ENCODE results near the gene CD276.
A peak's percentile ranks its signal among the peaks of the same experiment; 100 is the strongest.
"Not testable (repeated sequence)": the region's sequence is repeated elsewhere in the genome, so short reads cannot be mapped to it uniquely, and the experiment has no call there.

CD276 gene

DNA sequence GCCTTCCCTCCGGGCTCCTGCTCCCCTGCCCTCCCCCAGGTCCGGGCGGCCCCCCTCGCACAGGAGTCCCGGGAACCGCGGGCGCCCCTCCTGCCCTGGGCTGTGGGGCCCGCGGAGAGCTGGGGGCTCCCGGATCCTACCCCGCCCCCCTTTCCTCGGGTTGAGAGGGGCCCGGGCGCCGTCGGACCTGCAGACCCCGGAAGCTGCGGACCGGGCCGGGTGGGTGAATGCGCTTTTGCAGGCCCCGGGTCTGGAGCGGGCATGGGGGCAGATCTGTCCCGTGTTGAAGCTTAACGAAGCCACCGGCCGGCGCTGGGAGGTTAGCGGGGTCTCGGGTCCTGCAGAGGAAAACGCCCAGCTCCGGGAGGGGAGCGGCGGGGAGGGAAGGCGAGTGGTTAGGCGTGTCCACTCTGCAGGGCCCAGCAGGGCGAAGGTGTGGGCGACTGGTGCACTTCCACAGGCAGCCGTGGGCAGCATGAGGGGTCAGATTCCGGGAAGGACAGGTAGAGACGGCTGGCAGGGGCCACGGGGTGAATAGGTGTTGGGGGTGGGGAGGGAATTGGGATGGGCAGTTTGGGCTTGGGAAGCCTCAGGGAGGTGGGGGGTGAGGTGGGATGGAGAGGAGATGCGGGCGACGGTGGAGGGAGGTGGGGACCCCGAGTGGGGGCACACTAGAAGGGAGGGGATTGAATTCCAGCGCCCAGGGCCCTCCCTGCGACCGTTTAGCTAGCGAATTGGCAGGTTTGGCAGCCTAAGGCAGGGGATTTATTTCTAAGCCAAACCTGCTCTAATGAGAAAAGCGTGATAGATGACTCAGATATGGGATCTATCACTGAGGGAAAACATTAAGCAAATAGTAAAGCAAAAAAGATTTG lies 635 bp downstream of the CD276 start:
- no peak for DNase-seq (ENCODE audit: low spot score)

DNA sequence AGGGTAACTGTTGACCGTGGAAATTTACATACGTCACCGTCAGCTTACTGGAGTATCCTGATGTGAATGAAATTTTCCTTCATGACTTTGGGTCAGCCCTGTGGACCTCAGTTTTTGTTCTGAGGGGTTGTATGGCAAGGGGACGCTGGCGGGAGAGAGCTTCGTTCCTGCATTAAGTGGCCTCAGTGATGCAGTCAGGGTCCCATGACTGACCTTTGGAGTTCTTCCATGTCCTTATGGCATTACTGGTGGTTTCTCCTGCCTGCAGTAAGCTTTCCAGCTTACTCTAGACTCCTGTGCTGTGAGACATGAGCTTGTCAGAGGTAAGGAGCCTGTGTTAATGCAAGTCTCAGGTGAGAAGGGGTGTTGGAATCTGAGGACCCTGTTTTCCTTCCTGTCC lies 1.8 kb downstream of the CD276 start:
- no peak for DNase-seq (ENCODE audit: low spot score)

DNA sequence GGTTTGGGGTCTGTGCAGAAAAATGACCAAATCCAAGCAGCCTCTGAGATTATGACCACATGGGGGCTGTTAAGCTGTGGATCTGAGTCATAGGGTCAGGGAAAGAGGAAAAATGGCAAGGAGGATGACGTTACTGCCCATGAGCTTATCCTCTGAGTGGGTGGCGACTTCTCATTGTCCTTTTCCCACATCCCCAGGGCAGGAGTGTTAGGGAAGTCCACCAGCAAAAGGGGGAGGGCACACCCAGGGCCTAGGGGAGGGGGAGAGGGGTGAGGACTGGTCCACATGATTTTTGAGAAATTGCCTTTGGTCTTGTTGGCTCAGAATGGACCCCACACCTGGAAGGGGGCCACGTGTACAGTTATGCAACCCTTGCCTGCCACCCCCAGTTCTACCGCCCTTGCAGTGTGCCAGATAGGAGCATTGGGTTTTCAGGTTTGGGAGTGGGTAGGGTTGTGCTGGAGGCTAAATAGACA lies 2.6 kb downstream of the CD276 start:
- DNase-seq (ENCODE audit: low spot score) = no peak

DNA sequence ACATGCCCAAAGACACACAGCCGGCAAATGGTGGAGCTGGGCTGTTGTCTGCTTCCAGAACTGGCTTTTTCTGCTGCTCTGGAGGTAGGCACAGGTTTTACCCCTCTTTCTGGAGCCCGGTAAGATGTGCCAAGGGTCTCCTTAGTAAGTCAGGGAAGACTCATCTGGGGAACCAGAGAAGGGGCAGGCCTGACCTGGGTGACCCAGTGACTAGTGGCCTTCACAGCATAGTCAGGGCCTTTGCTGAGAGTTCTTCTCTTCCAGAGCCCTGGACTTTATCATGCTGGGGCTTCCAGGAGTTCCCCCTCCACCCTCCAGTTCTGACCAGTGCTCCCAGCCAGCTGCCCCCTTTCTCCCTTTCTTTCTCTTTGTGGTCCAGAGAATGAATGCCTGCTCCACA lies 3.2 kb downstream of the CD276 start:
- DNase-seq (ENCODE audit: low spot score) = no peak

DNA sequence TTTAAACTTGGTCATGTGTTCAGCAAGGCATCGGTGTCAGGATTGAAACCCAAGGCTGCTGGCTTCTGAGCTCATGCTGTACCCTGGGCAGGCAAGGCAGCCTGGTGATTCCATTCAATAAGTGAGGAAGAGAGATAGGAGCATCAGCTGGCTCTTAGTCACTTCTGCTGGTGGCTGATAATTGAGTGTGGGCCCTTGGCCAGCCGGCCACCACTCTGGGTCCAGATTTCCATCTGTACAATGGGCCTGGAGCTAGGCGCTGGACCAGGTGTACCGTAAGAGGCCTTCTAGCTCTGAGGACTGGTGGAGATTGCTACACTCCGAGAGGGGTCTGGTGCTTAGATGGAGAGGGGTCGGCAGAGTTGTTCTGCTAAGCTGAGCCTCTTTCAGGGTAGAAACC lies 4.3 kb downstream of the CD276 start:
- no peak for DNase-seq (ENCODE audit: low spot score)

DNA sequence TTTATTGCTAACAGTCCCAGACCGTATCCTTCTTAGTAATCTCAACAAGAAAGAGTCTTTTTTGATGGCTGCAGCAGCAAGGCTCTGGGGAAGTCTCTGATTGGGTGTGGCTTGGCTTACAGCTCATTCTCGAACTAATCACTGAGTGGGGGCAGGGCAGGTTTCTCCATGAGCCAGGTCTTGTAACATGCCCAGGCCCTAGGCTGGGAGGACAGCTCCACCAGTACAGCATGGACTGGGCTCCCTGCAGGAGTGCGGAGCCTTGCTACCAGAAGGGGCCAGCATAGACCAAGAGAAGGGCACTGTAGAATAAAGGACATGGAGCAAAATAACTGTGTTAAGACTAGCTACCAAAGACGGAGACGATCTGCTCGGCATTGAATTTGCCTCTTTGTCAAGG lies 7.2 kb downstream of the CD276 start:
- no peak for DNase-seq (ENCODE audit: low spot score)

DNA sequence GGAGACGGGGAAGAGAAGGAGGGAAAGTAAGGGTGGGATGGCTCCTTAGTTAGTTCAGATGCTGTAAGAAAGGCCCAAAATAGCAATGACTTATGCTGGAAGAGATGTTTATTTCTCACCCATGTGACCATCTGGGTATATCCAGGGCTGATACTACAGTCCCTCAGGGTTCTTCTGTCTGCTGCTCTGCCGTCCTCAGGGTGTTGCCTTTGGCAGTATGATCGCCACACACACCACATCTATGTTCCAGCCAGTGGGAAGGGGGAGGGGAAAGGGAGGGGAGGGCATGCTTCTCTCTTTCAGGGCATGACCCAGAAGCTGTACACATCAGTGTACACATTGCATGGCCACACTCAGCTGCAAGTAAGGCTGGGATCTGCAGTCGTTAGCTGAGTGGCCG lies 10.2 kb downstream of the CD276 start:
- DNase-seq (ENCODE audit: low spot score) = no peak

DNA sequence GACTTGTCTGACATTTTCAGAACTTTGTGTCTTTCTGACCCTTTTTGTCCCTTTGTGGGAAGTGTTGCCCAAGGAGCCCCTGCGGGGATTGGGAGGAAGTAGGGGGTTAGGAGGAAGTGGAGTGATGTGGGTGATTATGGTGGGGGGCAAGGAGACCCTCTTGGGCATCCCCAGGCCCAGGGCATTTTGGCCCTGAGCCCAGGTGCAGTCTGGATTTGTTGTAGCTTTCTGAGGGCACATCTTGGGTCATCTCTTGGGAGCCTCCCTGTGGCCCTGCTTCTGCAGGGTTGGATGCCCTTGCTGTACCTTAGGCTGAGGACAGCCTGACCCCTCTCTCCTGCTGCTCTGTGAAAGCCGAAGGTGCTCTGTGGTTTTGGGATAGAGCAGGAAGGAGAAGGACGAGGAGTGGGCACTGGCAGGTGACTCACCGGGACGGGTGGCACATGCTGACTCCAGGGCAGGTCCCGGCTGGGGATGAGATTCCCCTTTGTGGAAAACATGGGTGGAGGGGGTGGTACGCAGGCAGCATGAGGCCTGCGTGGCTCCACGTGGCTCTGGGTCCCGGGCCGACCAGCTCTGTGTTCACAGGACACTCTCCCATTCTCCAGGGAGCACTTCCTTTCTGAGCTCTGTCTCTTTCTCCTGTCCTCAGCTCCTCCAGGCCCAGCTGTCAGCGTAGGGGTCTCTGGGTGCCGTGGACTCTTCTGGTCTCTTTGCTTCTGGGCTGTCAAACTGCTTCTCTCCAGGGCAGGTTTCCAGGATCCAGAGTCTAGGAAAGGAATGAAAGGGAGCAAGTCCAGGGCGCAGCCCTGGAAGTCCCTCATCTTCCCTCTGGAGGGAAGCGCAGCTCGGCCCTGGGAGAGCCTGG lies 11.8 kb downstream of the CD276 start:
- DNase-seq (ENCODE audit: low spot score) = no peak

DNA sequence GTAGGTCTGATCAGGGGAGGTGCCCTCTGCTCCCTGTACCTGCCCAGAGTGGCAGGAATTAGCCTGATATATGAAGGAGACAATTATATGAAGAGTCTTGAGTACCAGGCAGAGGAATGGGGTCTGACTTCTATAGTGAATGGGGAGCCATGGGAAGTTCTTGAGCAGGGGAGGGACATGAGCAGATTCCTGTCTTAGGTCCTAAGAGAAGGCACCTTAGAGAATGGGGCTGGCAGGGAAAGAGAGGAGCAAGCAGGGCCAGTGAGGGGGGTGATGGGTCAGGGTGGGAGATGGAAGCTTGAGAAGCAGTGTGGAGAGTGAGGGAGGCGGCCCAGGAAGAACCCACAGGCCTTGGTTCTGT lies 12.4 kb downstream of the CD276 start:
- no peak for DNase-seq (ENCODE audit: low spot score)

DNA sequence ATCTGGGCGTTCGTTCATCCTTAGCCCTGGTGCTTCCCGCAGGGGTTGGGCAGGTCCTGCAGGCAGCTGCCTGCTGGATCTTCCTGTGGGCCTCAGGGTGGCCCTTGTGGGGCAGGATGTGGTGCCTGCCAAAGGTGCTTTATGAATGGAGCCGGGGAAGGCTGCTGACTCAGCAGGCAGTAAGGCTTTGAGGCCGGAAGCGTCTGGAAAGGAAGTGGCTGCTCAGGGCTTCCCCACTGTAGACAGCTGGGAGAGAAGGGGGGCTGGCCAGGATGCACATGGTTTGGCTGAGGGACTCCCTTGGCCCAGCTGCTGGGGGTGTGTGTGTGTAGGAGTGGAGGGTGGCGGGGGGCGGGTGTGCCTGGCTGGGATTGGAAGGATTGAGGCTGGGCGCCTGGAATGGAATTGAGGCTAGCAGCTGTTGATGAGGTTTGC lies 12.9 kb downstream of the CD276 start:
- peak; percentile 57 for DNase-seq (ENCODE audit: low spot score)

DNA sequence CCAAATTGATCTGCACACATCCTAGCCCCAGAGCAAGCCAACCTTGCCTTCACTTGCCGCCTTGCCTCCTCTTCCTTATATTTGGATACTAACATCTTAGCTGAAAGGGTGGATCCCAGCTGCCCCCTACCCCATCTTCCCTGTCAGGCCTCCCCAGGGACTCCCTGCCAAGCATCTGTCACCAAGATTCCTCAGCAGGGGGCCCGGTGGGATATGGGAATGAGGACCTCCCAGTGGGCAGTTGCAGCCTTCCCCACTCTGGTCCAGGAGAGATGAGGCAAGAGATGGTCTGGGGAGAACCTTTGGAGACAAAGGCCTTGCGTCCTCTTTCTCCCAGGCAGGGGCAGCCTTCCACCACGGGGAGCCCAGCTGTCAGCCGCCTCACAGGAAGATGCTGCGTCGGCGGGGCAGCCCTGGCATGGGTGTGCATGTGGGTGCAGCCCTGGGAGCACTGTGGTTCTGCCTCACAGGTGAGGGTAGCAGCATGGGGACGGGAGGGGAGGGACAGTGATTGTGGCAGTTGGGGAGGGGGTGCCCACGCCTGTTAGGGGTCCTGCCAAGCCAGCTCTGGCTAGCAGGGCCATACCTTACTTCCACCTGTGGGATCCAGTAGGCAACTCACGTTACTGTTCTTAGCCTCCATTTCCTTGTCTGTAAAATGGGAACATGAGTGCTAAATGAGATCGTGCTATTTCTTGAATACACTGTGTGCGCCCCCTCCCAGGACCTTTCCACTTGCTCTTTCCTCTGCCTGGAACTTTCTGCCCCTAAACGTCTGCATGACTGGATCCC lies 15.3 kb downstream of the CD276 start:
- DNase-seq (ENCODE audit: low spot score) = no peak

DNA sequence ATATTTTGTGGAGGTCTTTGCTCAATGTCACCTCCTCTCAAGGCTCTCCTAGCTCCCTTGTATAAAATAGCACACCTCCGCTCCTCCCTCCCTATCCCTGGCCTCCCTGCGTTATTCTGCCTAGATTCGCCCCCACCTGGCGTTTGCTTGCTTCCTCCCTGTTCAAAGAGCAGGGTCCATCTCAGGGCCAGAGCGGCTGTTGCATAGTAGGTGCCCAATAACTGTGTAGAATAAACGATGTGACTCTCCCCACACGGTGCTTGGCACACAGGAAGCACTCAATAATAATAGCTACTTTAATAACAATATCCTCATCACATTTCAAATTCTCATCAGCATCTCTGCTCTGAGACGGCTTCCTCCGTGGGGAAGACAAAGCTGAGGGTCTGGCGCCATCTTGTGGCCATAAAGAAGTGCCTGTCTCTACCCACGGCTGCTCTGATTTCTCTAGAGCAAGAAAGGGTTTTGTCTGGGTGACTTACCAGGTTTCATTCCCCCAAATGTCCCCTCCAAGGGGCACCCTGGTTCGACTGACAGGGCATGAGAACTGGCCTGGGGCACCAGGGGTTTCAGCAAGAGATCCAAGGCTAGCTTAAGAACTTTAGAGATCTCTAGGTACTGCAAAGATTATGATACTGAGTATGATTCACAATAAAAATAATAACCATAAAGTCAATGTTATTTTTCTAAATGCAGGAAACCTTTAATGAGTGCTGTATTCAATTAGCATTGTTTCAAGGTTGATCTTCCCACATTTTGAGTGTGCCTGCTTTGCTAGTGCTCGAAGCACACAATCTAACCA lies 16.1 kb downstream of the CD276 start:
- peak; percentile 83 for DNase-seq (ENCODE audit: low spot score)

DNA sequence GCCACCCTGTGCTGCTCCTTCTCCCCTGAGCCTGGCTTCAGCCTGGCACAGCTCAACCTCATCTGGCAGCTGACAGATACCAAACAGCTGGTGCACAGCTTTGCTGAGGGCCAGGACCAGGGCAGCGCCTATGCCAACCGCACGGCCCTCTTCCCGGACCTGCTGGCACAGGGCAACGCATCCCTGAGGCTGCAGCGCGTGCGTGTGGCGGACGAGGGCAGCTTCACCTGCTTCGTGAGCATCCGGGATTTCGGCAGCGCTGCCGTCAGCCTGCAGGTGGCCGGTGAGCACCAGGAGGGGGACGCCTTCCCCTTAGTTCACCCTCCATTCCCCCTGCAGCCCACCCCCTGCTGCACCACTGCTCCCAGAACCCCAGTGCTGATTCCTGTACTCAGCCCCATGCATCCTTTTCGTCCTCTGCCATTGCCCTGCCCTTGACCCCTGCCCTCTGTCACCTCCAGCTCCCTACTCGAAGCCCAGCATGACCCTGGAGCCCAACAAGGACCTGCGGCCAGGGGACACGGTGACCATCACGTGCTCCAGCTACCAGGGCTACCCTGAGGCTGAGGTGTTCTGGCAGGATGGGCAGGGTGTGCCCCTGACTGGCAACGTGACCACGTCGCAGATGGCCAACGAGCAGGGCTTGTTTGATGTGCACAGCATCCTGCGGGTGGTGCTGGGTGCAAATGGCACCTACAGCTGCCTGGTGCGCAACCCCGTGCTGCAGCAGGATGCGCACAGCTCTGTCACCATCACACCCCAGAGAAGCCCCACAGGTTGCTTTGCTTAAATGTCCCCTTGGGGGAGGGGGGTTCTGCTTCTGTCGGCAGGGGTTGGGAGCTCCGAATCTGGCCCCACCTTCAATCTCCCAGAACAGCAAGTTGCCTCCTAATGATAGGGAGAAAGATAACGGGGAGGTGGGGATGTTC lies 18.4 kb downstream of the CD276 start:
- not testable (repeated sequence) for DNase-seq (ENCODE audit: low spot score)

DNA sequence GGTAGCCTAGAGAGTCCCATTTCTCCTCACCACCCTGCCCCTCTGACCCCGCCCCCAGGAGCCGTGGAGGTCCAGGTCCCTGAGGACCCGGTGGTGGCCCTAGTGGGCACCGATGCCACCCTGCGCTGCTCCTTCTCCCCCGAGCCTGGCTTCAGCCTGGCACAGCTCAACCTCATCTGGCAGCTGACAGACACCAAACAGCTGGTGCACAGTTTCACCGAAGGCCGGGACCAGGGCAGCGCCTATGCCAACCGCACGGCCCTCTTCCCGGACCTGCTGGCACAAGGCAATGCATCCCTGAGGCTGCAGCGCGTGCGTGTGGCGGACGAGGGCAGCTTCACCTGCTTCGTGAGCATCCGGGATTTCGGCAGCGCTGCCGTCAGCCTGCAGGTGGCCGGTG lies 19.4 kb downstream of the CD276 start:
- DNase-seq (ENCODE audit: low spot score) = not testable (repeated sequence)

DNA sequence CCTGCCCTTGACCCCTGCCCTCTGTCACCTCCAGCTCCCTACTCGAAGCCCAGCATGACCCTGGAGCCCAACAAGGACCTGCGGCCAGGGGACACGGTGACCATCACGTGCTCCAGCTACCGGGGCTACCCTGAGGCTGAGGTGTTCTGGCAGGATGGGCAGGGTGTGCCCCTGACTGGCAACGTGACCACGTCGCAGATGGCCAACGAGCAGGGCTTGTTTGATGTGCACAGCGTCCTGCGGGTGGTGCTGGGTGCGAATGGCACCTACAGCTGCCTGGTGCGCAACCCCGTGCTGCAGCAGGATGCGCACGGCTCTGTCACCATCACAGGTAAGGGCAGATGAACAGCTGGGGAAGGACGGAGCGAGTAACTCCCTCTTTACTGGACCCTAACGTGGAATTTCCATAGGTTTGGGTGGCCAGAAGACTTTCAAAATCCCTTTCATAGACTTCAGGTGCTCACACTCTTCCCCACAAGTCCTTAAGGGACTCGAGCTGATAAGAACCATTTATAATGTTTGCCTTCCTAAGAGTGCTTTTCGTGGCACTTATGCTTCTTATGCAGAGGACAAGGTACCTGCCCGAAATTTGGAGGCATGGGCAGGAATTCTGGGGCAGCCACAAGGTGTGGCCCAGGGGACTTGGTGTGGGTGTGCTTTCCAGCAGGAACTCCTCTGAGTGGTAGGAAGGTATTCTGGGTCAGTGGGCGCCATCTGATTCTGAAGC lies 20.1 kb downstream of the CD276 start:
- DNase-seq (ENCODE audit: low spot score) = not testable (repeated sequence)

DNA sequence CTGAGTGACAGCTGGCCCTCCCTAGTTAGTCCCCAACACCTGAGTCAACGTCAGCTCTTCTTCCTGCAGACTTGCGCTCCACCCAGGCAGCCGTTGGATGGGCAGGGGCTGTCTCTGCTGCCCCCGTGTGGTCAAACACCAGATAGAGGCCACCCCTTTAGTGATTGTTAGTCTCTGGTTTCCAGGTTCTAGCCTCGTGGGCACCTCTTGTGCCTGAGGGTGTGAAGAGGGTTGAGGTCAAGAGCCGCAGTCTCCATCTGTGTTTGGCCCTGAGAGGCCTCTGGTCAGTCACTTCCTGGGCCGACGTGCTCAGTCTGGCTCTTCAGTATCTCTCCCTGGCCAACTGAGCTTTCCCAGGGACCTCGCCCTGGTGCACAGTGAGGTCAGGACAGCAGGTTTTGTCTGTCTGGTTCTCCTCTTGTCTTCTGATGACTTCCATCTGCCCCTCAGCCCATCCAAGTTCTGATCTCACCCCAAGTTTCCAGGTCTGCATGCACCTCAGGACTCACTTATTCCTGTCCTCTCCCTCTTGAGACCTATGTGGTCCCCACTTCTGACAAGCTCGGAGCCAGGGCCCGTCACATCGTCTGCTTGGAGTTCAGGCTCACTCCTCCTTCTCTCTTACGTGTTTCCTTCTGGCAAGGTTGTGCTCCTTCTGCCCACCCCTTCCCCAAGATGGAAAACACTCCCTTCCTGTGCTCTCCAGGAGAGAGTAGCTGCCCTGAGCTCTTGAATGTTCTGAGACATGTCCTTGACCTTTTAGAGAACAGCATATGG lies 20.9 kb downstream of the CD276 start:
- DNase-seq (ENCODE audit: low spot score) = no peak

DNA sequence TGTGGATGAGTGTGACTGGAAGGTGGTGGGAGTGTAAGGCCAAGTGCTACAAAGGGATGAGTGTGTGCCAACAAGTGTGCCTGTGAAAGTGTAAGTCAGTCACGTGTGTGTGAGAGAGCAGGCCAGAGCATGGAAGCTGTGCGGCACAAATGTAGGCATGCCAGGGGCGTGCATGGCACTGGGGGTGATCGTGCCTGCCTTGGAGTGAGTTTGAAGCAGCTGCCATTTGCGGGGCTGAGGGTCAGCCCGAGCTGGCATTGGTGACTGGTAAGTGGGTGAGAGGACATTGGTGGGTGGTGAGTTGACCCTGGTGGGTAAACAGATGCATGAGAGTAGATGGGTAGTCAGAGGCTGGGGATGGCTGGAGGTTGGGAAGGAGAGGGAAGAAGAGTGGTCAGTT lies 24.5 kb downstream of the CD276 start:
- no peak for DNase-seq (ENCODE audit: low spot score)

DNA sequence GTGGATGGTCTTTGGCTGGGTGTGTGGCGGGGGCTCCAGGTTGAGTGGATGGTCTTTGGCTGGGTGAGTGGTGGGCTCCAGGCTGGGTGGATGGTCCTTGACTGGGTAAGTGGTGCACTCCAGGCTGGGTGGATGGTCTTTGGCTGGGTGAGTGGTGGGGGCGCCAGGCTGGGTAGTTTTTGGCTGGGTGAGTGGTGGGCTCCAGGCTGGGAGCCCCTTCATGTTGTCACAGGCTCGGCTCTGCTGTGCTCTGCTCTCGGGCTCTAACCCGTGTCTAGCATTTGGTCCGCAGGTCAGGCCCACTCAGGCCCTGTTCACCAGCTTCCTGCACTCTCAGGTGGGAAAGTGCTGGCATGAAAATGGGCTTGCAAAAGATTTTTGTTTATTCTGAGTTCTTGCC lies 25.1 kb downstream of the CD276 start:
- DNase-seq (ENCODE audit: low spot score) = no peak

DNA sequence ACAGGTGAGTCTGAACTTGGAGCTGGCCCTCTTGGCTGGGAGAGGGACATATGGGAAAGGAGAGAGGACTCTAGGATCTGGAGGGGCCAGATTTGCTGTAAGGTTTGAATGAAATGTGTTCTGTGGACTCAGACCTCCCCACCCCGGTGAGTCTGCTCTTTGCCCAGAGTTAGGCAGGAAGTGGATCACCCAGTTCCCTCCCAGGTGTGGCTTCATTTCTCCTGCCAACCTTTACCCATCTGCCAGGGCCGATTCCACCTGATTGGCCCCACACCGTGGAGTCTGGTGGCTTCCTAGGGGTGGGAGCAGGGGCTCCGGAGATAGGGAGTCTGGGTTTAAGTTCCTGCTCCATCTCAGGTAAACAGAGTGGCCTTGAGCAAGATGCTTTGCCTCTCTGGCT lies 25.5 kb downstream of the CD276 start:
- no peak for DNase-seq (ENCODE audit: low spot score)

All from putamen (tissue), 1 donor.